ENCODE measurements around the gene POLDIP2.

The POLDIP2 gene

GRCh38 chr17:28315846-28316705 lies 41.3 kb downstream of the POLDIP2 start:
- no peak overlapping the region for H3K4me3 ChIP-seq (ENCODE audit: low read depth, low read length)
- no peak overlapping the region for H3K9ac ChIP-seq (ENCODE audit: low read depth, low read length)
- no peaks in the 10 kb centered on the region for H3K9me3 ChIP-seq (ENCODE audit: control insufficient read depth, insufficient read depth, low read length)
- H3K27me3 ChIP-seq (ENCODE audit: control insufficient read depth, insufficient read depth, low read length), result no peaks in the 10 kb centered on the region
- H3K27ac ChIP-seq (ENCODE audit: low read depth, low read length), result no peak overlapping the region
- H3K36me3 ChIP-seq (ENCODE audit: control insufficient read depth, insufficient read depth, low read length), result peaks cover 10% of the 10 kb centered on the region
- H3K4me1 ChIP-seq (ENCODE audit: control insufficient read depth, insufficient read depth, low read length), result peaks cover 23% of the 10 kb centered on the region

DNA sequence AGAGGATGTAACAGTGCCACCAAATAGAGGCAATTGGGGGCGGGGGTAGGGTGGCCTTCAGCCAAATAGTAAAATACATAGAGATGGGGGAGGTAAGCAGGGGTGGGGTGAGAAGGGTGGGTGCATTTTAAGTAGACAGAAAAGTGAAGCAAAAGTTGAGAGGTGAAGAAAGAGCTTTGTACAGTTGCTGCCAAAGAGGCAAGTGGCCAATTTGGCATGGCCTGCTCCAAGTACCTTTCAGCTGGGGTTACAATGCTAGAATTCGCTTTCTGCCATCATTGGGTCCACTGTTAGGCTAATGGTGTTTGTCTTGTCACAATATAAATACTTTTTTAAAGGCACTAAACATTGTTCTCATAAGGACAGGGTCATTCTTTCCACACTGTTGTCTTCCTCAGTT lies 43.5 kb downstream of the POLDIP2 start:
- H3K4me1 ChIP-seq (ENCODE audit: control insufficient read depth, insufficient read depth, low read length), result peaks cover 14% of the 10 kb centered on the region
- H3K36me3 ChIP-seq (ENCODE audit: control insufficient read depth, insufficient read depth, low read length), result no peaks in the 10 kb centered on the region
- no peak overlapping the region for H3K27ac ChIP-seq (ENCODE audit: low read depth, low read length)
- H3K9me3 ChIP-seq (ENCODE audit: control insufficient read depth, insufficient read depth, low read length), result no peaks in the 10 kb centered on the region
- no peak overlapping the region for H3K9ac ChIP-seq (ENCODE audit: low read depth, low read length)
- no peak overlapping the region for H3K4me3 ChIP-seq (ENCODE audit: low read depth, low read length)
- H3K27me3 ChIP-seq (ENCODE audit: control insufficient read depth, insufficient read depth, low read length), result no peaks in the 10 kb centered on the region

DNA sequence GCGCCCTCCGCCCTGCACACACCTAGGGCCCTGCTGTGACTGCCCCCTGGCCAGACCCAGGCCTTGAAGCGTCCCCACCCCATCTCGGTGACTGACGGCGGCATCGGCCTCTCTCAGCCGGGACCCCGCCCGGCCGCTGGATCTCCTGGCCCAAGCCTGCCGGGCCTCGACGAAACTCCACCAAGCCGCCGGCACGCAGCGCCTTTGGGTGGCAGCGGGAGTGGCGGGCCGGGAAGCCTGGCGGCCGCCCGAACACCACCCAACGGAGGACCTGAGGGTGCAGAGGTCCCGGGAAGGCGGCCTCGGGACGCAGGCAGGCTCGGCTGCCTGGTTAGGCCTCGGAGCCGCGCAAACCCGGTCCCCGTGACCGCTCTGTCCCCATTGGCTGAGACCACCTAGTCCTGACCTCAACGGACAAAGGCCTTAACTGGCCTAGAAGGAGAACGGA lies 50.3 kb downstream of the POLDIP2 start:
- no peaks in the 10 kb centered on the region for H3K27me3 ChIP-seq (ENCODE audit: control insufficient read depth, insufficient read depth, low read length)
- no peak overlapping the region for H3K9ac ChIP-seq (ENCODE audit: low read depth, low read length)
- no peaks in the 10 kb centered on the region for H3K36me3 ChIP-seq (ENCODE audit: control insufficient read depth, insufficient read depth, low read length)
- no peak overlapping the region for H3K4me3 ChIP-seq (ENCODE audit: low read depth, low read length)
- H3K27ac ChIP-seq (ENCODE audit: low read depth, low read length), result no peak overlapping the region
- no peaks in the 10 kb centered on the region for H3K4me1 ChIP-seq (ENCODE audit: control insufficient read depth, insufficient read depth, low read length)
- no peaks in the 10 kb centered on the region for H3K9me3 ChIP-seq (ENCODE audit: control insufficient read depth, insufficient read depth, low read length)

DNA sequence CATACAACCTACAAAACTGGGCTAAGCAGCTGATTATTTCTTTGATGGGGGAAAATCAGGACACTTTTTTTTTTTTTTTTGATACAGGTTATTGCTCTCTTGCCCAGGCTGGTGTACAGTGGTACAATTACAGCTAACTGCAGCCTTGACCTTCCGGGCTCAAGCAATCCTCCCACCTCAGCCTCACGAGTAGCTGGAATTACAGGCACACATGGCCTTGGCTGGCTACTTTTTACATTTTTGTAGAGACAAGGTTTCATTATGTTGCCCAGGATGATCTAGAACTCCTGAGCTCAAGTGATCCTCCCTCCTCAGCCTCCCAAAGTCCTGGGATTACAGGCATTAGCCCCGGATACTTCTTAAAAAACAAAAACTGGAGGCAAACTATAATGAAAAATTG lies 58.9 kb downstream of the POLDIP2 start:
- H3K9me3 ChIP-seq (ENCODE audit: control insufficient read depth, insufficient read depth, low read length), result no peaks in the 10 kb centered on the region
- no peaks in the 10 kb centered on the region for H3K36me3 ChIP-seq (ENCODE audit: control insufficient read depth, insufficient read depth, low read length)
- no peaks in the 10 kb centered on the region for H3K4me1 ChIP-seq (ENCODE audit: control insufficient read depth, insufficient read depth, low read length)
- H3K27me3 ChIP-seq (ENCODE audit: control insufficient read depth, insufficient read depth, low read length), result no peaks in the 10 kb centered on the region
- H3K4me3 ChIP-seq (ENCODE audit: low read depth, low read length), result no peak overlapping the region
- H3K9ac ChIP-seq (ENCODE audit: low read depth, low read length), result no peak overlapping the region
- no peak overlapping the region for H3K27ac ChIP-seq (ENCODE audit: low read depth, low read length)

Measured in HUES48 (cell line).